ENCODE data around the gene GNB2. TPM values are rescaled to one million over a fixed set of nuclear protein-coding genes. Genes with fewer than 3 reads are reported as not detected.

GNB2 gene
- total and polyA plus RNA-seq, 4 donors: 37.6 to 133 (median 73.2) TPM

DNA sequence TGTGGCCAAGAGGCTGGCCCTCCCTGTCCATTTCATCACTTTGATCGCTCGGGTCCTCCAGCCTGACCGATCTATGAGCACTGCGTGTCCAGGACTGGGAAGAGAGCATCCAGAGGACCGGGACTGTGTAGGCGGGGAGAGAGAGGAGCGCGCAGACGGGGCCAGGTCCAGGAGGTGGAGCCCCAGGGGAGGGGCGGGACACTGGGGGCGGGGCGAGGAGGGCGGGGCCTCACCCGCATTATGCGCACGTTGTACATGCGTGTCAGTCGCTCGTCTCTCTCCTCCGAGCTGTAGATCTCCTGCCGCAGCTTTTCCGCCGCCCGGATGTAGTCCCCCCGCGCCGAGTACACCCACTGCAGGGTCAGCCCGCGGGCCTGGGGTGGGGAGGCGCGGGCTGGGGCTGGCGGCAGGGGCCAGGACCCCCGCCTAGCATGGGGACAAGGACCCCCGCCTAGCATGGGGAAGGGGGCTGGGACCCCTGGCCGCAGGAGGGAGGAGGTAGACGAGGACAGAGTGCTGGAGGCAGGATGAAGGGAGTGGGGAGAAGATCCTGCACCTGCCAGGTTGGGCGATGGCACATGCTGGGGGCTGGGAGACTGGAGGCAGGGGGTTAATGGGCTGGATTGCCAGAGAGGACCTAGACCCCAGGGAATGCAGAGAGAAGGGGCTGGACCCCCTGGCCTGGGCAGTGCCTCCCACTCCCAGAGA is 46.9 kb upstream of the GNB2 start:
- no peaks in the 10 kb centered on the region for H3K27me3 ChIP-seq (ENCODE audit: control insufficient read depth in 4 of 4, insufficient read depth in 4 of 4, low read length in 3 of 4)
- H3K9ac ChIP-seq (ENCODE audit: low read depth in 1 of 2, low read length in 2 of 2): peak overlapping the region in 1 of 2 donors; percentile 21
- WGBS: 16% methylated on average over 37 of the region's 37 CpGs
- peak overlapping the region; percentile 85 to 90 for H3K27ac ChIP-seq (ENCODE audit: low read depth in 1 of 2, low read length in 2 of 2)
- H3K4me1 ChIP-seq (ENCODE audit: control insufficient read depth in 4 of 4, insufficient read depth in 4 of 4, low read length in 3 of 4): peaks cover 2 to 48% (median 37%) of the 10 kb centered on the region in 4 donors
- peaks cover 11 to 33% (median 22%) of the 10 kb centered on the region in 4 donors for H3K36me3 ChIP-seq (ENCODE audit: control insufficient read depth in 4 of 4, insufficient read depth in 3 of 4, low read depth in 1 of 4, low read length in 3 of 4)
- H3K4me3 ChIP-seq (ENCODE audit: low read depth in 1 of 3, low read length in 3 of 3): no peak overlapping the region
- DNase-seq (ENCODE audit: low spot score): peak; percentile 94
- TF ChIP-seq RXRA (IDR thresholded peaks at IDR 0.05) (peak in 1 of 2 donors; percentile 31), RAD21 (IDR thresholded peaks at IDR 0.05) (peak; percentile 22 to 32), HNF4A (conservative IDR thresholded peaks at IDR 0.05) (peak in 1 of 2 donors; percentile 63), SP1 (IDR thresholded peaks at IDR 0.05) (peak; percentile 25), FOXA1 (IDR thresholded peaks at IDR 0.05) (no peak)
- TF ChIP-seq, protein P1, sequence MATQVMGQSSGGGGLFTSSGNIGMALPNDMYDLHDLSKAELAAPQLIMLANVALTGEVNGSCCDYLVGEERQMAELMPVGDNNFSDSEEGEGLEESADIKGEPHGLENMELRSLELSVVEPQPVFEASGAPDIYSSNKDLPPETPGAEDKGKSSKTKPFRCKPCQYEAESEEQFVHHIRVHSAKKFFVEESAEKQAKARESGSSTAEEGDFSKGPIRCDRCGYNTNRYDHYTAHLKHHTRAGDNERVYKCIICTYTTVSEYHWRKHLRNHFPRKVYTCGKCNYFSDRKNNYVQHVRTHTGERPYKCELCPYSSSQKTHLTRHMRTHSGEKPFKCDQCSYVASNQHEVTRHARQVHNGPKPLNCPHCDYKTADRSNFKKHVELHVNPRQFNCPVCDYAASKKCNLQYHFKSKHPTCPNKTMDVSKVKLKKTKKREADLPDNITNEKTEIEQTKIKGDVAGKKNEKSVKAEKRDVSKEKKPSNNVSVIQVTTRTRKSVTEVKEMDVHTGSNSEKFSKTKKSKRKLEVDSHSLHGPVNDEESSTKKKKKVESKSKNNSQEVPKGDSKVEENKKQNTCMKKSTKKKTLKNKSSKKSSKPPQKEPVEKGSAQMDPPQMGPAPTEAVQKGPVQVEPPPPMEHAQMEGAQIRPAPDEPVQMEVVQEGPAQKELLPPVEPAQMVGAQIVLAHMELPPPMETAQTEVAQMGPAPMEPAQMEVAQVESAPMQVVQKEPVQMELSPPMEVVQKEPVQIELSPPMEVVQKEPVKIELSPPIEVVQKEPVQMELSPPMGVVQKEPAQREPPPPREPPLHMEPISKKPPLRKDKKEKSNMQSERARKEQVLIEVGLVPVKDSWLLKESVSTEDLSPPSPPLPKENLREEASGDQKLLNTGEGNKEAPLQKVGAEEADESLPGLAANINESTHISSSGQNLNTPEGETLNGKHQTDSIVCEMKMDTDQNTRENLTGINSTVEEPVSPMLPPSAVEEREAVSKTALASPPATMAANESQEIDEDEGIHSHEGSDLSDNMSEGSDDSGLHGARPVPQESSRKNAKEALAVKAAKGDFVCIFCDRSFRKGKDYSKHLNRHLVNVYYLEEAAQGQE (IDR thresholded peaks at IDR 0.05): peak; percentile 64
- TF ChIP-seq, protein P2, sequence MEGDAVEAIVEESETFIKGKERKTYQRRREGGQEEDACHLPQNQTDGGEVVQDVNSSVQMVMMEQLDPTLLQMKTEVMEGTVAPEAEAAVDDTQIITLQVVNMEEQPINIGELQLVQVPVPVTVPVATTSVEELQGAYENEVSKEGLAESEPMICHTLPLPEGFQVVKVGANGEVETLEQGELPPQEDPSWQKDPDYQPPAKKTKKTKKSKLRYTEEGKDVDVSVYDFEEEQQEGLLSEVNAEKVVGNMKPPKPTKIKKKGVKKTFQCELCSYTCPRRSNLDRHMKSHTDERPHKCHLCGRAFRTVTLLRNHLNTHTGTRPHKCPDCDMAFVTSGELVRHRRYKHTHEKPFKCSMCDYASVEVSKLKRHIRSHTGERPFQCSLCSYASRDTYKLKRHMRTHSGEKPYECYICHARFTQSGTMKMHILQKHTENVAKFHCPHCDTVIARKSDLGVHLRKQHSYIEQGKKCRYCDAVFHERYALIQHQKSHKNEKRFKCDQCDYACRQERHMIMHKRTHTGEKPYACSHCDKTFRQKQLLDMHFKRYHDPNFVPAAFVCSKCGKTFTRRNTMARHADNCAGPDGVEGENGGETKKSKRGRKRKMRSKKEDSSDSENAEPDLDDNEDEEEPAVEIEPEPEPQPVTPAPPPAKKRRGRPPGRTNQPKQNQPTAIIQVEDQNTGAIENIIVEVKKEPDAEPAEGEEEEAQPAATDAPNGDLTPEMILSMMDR (IDR thresholded peaks at IDR 0.05; ENCODE audit: low read depth, low read length, missing input control): no peak
- H3K9me3 ChIP-seq (ENCODE audit: control insufficient read depth in 4 of 4, low read length in 3 of 4): no peaks in the 10 kb centered on the region

DNA sequence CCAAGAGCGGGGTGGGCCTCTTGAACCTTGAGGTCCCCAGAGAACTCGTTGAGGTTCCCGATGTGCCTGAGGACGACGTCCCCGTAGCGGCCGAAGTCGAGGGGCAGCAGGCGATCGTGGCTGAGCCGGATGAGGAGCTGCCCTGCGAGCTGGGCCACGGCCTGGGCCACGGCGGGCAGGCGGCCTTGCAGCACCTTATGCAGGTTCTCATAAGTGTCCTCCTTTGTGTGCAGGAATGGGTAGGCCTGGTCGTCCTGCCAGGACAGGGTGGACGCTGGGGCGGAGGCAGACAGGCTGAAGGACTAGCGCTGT is 46.3 kb upstream of the GNB2 start:
- Histone ChIP-seq H3K27me3 (ENCODE audit: control insufficient read depth in 4 of 4, insufficient read depth in 4 of 4, low read length in 3 of 4) (no peaks in the 10 kb centered on the region), H3K9me3 (ENCODE audit: control insufficient read depth in 4 of 4, low read length in 3 of 4) (no peaks in the 10 kb centered on the region), H3K9ac (ENCODE audit: low read depth in 1 of 2, low read length in 2 of 2) (no peak overlapping the region), H3K4me1 (ENCODE audit: control insufficient read depth in 4 of 4, insufficient read depth in 4 of 4, low read length in 3 of 4) (peaks cover 2 to 43% (median 33%) of the 10 kb centered on the region in 4 donors), H3K36me3 (ENCODE audit: control insufficient read depth in 4 of 4, insufficient read depth in 3 of 4, low read depth in 1 of 4, low read length in 3 of 4) (peaks cover 11 to 38% (median 27%) of the 10 kb centered on the region in 4 donors), H3K27ac (ENCODE audit: low read depth in 1 of 2, low read length in 2 of 2) (peak overlapping the region; percentile 85 to 90), H3K4me3 (ENCODE audit: low read depth in 1 of 3, low read length in 3 of 3) (no peak overlapping the region)
- TF ChIP-seq HNF4G (IDR thresholded peaks at IDR 0.05) (no peak), HNF4A (conservative IDR thresholded peaks at IDR 0.05) (no peak)
- TF ChIP-seq, protein P2 (IDR thresholded peaks at IDR 0.05; ENCODE audit: low read depth, low read length, missing input control): no peak
- WGBS: 93% methylated on average over 21 of the region's 21 CpGs
- no peak for DNase-seq (ENCODE audit: low spot score)

All from liver (tissue), 9 donors.